ENCODE measurements around the gene WDR82.

WDR82 gene

DNA sequence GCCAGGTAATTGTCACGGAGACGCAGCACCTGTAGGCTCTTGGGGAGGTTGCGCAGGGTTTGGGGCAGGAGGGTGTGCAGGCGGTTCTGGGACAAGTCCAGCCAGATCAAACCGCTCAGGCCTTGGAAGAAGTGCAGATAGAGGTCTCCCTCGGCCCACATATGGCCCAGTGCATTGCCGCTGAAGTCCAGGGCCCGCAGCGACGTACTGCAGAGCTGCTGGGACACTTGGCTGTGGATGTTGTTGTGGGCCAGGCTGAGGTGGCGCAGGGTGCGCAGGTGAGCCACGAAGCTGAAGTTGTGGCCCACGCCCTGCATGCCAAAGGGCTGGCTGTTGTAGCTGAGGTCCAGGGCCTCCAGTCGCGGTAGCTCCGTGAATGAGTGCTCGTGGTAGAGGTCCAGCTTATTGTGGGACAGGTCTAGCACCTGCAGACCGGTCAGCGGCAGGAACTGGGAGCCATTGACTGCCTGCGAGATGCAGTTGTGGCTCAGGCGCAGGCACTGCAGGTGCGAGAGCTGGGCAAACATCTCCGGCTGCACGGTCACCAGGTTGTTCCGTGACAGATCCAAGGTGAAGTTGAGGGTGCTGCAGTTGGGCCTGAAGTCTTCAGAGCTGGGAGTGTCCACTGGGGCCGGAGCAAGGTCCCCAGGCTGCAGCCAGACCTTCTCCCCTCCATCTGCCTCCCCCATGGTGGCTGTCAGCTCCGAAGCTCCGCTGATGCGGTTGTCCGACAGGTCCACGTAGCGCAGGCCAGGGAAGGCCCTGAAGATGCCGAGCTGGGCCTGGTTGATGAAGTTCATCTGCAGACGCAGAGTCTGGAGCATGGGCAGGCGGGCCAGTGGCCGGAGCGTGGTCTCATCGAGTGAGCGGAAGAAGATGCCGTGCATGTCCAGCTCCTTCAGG, 55.9 kb downstream of the WDR82 start:
- Histone ChIP-seq H3K27me3 (ENCODE audit: control insufficient read depth, insufficient read depth, low read length, poor library complexity, severe bottlenecking) (no peaks in the 10 kb centered on the region), H3K27ac (ENCODE audit: insufficient read depth, low read depth, low read length, poor library complexity, severe bottlenecking) (no peak overlapping the region), H3K4me1 (ENCODE audit: control insufficient read depth, insufficient read depth, low read length) (no peaks in the 10 kb centered on the region), H3K9me3 (ENCODE audit: control insufficient read depth, low read length) (no peaks in the 10 kb centered on the region), H3K36me3 (ENCODE audit: control insufficient read depth, insufficient read depth, low read length) (no peaks in the 10 kb centered on the region), H3K4me3 (ENCODE audit: insufficient read depth, low read depth, low read length) (no peak overlapping the region)
- WGBS, 2 experiments, result 94 to 95% methylated on average over 41 of the region's 41 CpGs

DNA sequence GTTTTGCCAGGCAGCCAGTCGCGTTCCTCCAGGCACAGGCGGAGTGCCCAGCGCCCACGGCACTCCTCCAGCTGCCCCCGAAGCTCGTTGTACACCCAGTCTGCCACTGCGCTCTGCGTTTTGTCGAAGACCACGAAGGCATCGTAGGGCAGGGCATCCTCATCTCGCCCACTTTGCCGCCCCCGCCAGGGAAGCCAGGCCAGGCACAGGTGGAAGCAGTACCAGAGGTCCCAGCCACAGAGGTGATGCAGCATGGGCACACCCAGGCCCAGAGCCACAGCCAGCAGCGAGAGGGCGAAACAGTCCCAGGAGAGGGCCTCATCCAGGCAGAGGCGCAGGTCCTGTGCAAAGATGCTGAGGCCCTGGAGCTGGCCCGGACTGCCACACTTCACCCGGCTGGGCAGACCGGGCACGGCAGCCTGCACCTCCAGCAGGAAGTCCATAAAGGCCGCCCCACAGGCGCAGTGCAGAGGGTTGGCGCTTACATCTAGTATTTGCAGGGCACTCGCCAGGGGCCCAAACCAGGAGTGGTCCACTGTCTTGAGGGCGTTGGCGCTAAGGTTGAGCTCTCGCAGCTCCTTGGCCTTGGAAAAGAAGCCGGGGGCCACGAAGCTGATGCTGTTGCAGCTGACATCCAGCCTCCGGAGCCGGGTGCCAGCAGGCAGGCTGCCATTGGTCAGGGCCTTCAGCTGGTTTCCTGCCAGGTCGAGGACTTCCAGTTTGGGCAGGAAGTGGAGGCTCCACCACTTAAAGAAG, 56.7 kb downstream of the WDR82 start:
- H3K27ac ChIP-seq (ENCODE audit: insufficient read depth, low read depth, low read length, poor library complexity, severe bottlenecking), result no peak overlapping the region
- H3K36me3 ChIP-seq (ENCODE audit: control insufficient read depth, insufficient read depth, low read length), result no peaks in the 10 kb centered on the region
- H3K4me3 ChIP-seq (ENCODE audit: insufficient read depth, low read depth, low read length), result no peak overlapping the region
- 95% methylated on average over 34 of the region's 34 CpGs for WGBS, 2 experiments
- no peaks in the 10 kb centered on the region for H3K9me3 ChIP-seq (ENCODE audit: control insufficient read depth, low read length)
- H3K4me1 ChIP-seq (ENCODE audit: control insufficient read depth, insufficient read depth, low read length), result no peaks in the 10 kb centered on the region
- H3K27me3 ChIP-seq (ENCODE audit: control insufficient read depth, insufficient read depth, low read length, poor library complexity, severe bottlenecking), result no peaks in the 10 kb centered on the region

DNA sequence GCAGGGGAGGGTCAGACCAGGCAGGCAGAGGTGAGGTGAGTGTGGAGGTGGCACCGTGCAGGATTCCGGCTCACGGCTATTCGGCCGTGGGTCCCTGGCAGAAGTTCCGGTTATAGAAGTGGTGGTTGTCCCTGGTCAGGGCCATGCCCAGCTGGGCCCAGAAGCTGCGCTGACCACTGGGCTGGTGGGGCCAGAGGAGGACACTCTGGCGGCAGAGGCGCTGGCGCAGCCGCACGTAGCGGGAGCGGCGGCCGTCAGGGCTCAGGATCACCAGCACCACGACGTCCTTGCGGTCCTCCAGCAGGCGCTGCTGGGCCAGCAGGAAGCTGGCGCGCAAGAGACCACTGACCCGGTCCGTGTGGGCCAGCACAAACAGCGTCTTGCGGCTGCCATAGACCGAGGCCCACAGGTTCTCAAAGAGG, 57.3 kb downstream of the WDR82 start:
- Histone ChIP-seq H3K4me3 (ENCODE audit: insufficient read depth, low read depth, low read length) (no peak overlapping the region), H3K9me3 (ENCODE audit: control insufficient read depth, low read length) (no peaks in the 10 kb centered on the region), H3K27ac (ENCODE audit: insufficient read depth, low read depth, low read length, poor library complexity, severe bottlenecking) (no peak overlapping the region), H3K4me1 (ENCODE audit: control insufficient read depth, insufficient read depth, low read length) (no peaks in the 10 kb centered on the region), H3K27me3 (ENCODE audit: control insufficient read depth, insufficient read depth, low read length, poor library complexity, severe bottlenecking) (no peaks in the 10 kb centered on the region), H3K36me3 (ENCODE audit: control insufficient read depth, insufficient read depth, low read length) (no peaks in the 10 kb centered on the region)
- 95 to 96% methylated on average over 27 of the region's 27 CpGs for WGBS, 2 experiments

DNA sequence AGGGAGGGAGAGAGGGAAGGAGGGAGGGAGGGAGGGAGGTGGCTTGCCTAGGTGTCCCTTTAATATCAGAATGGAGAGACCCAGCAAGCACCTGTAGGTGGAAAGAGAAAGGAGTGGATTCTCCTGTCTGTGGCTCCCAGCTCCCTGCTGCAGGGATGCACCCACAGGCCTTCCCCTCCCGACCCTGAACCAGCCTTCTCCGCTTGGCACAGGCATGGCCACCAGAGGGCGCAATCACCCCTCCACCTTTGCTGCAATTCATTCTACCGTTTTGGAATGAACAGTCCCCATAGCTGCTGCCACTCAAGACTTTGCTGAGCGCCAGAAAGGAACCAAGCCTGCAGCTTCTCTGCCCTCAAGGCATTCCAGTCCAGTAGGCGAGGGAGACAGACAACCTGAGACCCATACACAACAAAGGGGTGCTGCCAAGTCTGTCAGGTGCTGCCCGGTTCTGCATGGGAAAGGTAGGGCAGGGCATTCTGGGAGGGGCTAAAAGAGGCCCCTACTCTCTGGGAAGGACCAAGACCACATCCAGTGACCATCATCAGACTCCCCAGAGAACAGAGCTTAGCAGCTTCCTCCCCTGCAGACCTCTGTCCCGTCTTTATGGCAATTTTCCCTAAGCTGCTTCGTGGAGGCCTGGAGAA, 57.9 kb downstream of the WDR82 start:
- WGBS, 2 experiments, result 30 to 34% methylated on average over 9 of the region's 9 CpGs
- Histone ChIP-seq H3K4me3 (ENCODE audit: insufficient read depth, low read depth, low read length) (no peak overlapping the region), H3K9me3 (ENCODE audit: control insufficient read depth, low read length) (no peaks in the 10 kb centered on the region), H3K4me1 (ENCODE audit: control insufficient read depth, insufficient read depth, low read length) (no peaks in the 10 kb centered on the region), H3K27me3 (ENCODE audit: control insufficient read depth, insufficient read depth, low read length, poor library complexity, severe bottlenecking) (no peaks in the 10 kb centered on the region), H3K36me3 (ENCODE audit: control insufficient read depth, insufficient read depth, low read length) (no peaks in the 10 kb centered on the region), H3K27ac (ENCODE audit: insufficient read depth, low read depth, low read length, poor library complexity, severe bottlenecking) (no peak overlapping the region)

DNA sequence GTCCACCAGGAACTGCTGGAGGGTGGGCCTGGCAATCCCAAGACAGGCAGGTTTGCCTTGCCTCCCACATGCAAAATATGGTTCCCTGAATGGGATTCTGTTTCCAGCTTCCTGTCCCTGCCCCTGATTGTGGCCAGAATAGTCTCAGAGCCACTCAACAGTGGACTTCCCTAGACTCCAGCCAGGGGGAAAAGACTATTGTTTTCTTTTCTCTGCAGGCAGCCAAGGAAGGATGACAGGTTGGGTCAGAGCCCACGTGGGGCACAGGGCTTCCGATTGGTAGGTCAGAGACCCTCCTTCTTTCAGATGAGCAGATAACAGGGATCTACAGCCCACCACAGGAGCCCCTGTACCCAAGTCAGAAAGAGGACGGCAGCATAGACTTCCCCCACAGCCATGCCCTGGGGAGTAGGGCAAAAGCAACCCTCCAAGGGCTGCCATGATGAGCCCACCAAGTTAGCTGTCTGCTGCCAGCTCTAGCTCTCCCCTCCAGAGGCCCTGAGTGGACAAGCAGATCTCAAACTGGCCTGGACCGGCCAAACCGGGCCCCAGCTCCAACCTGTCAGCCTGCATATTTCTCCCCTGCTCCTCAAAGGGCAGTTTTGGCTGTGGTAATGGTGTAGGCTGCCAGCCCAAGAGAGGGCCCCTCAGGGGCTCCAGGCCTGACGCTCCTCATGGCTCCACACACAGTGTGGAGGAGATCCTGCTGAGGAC, 59.4 kb downstream of the WDR82 start:
- Histone ChIP-seq H3K27ac (ENCODE audit: insufficient read depth, low read depth, low read length, poor library complexity, severe bottlenecking) (no peak overlapping the region), H3K36me3 (ENCODE audit: control insufficient read depth, insufficient read depth, low read length) (peaks cover 9% of the 10 kb centered on the region), H3K4me3 (ENCODE audit: insufficient read depth, low read depth, low read length) (no peak overlapping the region), H3K4me1 (ENCODE audit: control insufficient read depth, insufficient read depth, low read length) (no peaks in the 10 kb centered on the region), H3K27me3 (ENCODE audit: control insufficient read depth, insufficient read depth, low read length, poor library complexity, severe bottlenecking) (no peaks in the 10 kb centered on the region), H3K9me3 (ENCODE audit: control insufficient read depth, low read length) (no peaks in the 10 kb centered on the region)
- WGBS, 2 experiments, result 69 to 77% methylated on average over 6 of the region's 6 CpGs

DNA sequence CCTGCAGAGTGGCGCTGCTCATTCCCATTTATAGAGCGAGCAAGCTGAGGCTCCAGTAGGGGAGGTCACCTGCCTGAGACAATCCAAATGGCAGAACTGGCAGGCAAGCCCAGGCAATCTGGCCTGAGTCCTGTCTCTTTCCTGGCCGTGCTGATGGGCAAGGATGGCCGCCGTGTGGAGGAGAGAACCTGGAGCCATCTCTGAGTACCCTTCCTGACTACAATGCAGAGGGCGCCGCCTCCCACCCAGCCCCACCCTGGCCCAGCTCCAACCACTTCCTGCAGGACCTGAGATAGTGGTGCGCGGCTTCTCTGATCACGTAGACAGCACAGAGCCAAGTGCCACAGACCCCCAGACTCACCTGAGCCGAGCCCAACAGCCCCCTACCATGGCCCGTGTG, 60.0 kb downstream of the WDR82 start:
- WGBS, 2 experiments, result 91 to 93% methylated on average over 12 of the region's 12 CpGs
- H3K4me3 ChIP-seq (ENCODE audit: insufficient read depth, low read depth, low read length), result no peak overlapping the region
- H3K27ac ChIP-seq (ENCODE audit: insufficient read depth, low read depth, low read length, poor library complexity, severe bottlenecking), result no peak overlapping the region
- H3K9me3 ChIP-seq (ENCODE audit: control insufficient read depth, low read length), result no peaks in the 10 kb centered on the region
- no peaks in the 10 kb centered on the region for H3K27me3 ChIP-seq (ENCODE audit: control insufficient read depth, insufficient read depth, low read length, poor library complexity, severe bottlenecking)
- peaks cover 15% of the 10 kb centered on the region for H3K36me3 ChIP-seq (ENCODE audit: control insufficient read depth, insufficient read depth, low read length)
- no peaks in the 10 kb centered on the region for H3K4me1 ChIP-seq (ENCODE audit: control insufficient read depth, insufficient read depth, low read length)

DNA sequence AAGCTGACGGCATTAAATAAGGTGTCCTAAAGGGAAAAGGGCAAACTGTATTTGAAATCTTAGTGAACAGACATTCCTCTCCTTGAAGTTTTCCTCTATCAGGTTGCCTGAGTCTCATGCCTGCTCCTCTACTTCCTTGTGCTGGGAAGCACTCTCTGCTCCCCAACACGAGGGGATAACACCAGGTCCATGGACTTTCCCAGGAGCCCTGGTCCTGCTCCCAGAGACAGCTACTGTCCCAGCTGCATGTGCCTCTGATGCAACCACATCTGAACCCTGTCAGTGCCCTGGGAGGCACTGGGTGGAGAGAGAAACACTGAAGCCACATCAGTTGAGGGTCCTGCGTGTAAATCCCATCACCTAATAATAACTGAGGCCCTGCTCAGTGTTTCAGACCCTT, 60.4 kb downstream of the WDR82 start:
- H3K4me3 ChIP-seq (ENCODE audit: insufficient read depth, low read depth, low read length), result no peak overlapping the region
- H3K36me3 ChIP-seq (ENCODE audit: control insufficient read depth, insufficient read depth, low read length), result peaks cover 17% of the 10 kb centered on the region
- H3K9me3 ChIP-seq (ENCODE audit: control insufficient read depth, low read length), result no peaks in the 10 kb centered on the region
- no peaks in the 10 kb centered on the region for H3K4me1 ChIP-seq (ENCODE audit: control insufficient read depth, insufficient read depth, low read length)
- H3K27me3 ChIP-seq (ENCODE audit: control insufficient read depth, insufficient read depth, low read length, poor library complexity, severe bottlenecking), result no peaks in the 10 kb centered on the region
- H3K27ac ChIP-seq (ENCODE audit: insufficient read depth, low read depth, low read length, poor library complexity, severe bottlenecking), result no peak overlapping the region
- 89 to 95% methylated on average over 3 of the region's 3 CpGs for WGBS, 2 experiments

DNA sequence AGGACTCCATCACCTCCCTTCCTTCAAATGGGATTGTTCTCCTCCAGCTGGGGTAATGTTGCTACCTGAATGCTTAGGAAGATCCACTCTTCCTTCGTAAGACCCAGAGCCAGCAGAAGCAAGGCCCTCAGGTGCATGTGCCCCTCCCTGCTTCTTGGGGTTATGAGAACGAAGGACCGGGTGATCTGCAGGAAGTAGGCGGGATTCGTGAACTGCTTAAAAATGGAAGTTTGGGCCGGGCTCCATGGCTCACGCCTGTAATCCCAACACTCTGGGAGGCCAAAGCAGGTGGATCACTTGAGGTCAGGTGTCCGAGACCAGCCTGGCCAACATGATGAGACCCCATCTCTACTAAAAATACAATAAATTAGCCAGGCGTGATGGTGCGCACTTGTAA, 61.0 kb downstream of the WDR82 start:
- H3K36me3 ChIP-seq (ENCODE audit: control insufficient read depth, insufficient read depth, low read length), result peaks cover 23% of the 10 kb centered on the region

DNA sequence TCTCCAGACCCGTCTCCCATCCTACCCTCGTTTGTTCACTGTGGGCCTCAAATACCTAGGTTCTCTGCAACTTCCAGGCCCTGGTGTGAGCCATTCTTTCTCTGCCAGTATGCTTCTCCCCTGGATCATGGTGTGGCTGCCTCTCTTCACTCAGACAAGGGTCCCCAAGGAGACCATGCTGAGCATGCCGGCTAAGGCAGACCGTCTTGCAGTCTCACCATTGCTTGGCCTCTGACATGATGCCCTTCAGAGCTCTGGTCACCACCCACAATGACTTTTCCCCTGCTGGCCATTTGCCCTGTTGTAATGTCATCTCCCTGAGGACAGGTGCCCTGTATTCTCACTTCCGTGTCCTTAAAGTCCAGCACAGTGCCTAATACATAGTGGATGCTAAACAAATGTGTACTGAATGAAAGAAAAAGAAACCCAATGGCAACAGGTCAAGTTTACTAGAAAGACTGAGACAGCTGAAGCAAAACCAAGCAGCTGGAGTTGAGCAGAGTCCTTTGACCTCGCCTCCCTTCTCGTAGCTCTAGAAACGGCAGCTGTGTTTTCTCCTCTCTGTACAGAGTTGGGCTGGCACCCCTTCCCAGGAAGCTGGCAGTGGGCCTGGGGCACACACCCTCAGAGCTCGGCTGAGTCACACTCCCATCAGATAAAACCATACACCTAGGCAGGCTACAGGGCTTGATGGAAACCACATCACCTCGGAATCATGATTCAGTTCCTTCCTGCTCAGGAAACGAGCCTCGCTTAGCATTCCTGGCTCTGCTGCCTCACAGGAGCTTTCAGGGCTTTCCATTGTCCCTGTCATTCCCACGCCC, 61.7 kb downstream of the WDR82 start:
- Histone ChIP-seq H3K9me3 (ENCODE audit: control insufficient read depth, low read length) (no peaks in the 10 kb centered on the region), H3K4me3 (ENCODE audit: insufficient read depth, low read depth, low read length) (no peak overlapping the region), H3K27ac (ENCODE audit: insufficient read depth, low read depth, low read length, poor library complexity, severe bottlenecking) (no peak overlapping the region), H3K27me3 (ENCODE audit: control insufficient read depth, insufficient read depth, low read length, poor library complexity, severe bottlenecking) (no peaks in the 10 kb centered on the region), H3K36me3 (ENCODE audit: control insufficient read depth, insufficient read depth, low read length) (peaks cover 29% of the 10 kb centered on the region), H3K4me1 (ENCODE audit: control insufficient read depth, insufficient read depth, low read length) (no peaks in the 10 kb centered on the region)
- 90% methylated on average over 13 of the region's 13 CpGs for WGBS, 2 experiments

More for the DNA sequence above, 61.0 kb downstream of the WDR82 start:
- no peak overlapping the region for H3K27ac ChIP-seq (ENCODE audit: insufficient read depth, low read depth, low read length, poor library complexity, severe bottlenecking)
- H3K27me3 ChIP-seq (ENCODE audit: control insufficient read depth, insufficient read depth, low read length, poor library complexity, severe bottlenecking), result no peaks in the 10 kb centered on the region
- no peak overlapping the region for H3K4me3 ChIP-seq (ENCODE audit: insufficient read depth, low read depth, low read length)
- H3K9me3 ChIP-seq (ENCODE audit: control insufficient read depth, low read length), result no peaks in the 10 kb centered on the region
- 91 to 94% methylated on average over 10 of the region's 10 CpGs for WGBS, 2 experiments
- no peaks in the 10 kb centered on the region for H3K4me1 ChIP-seq (ENCODE audit: control insufficient read depth, insufficient read depth, low read length)
